Smooth muscle cell (in vitro differentiated cells): ENCODE measurements around the gene BANP. TPM values are rescaled to one million over a fixed set of nuclear protein-coding genes. Genes with fewer than 3 reads are reported as not detected.
"Not testable (repeated sequence)": the region's sequence is repeated elsewhere in the genome, so short reads cannot be mapped to it uniquely, and the experiment has no call there.

ENCODE experiments used
- DNase-seq: peaks from one replicate; lab custom pipeline; 2025; ENCODE audit not compliant: unreplicated experiment; lab: John Stamatoyannopoulos, UW
- H2AFZ ChIP-seq: fragments of 200-600 bp; sonication (generic); 2 replicates; pipeline ENCODE4 v1.6.0; 2016; ENCODE audit warnings: antibody characterized with exemption, low read depth, mild to moderate bottlenecking
- H3F3A ChIP-seq: fragments of 200-600 bp; sonication (generic); 2 replicates; pipeline ENCODE4 v1.6.0; 2017; ENCODE audit warnings: antibody characterized with exemption, low read depth
- H3K27ac ChIP-seq: fragments of 200-600 bp; sonication (generic); 2 replicates; pipeline ENCODE4 v1.5.1; 2016; ENCODE audit warnings: low read depth, mild to moderate bottlenecking
- H3K27me3 ChIP-seq: fragments of 200-600 bp; sonication (generic); 2 replicates; pipeline ENCODE4 v1.6.1; 2016; ENCODE audit warnings: low read depth, mild to moderate bottlenecking
- H3K36me3 ChIP-seq: fragments of 200-600 bp; sonication (generic); 2 replicates; pipeline ENCODE4 v1.5.1; 2016; ENCODE audit warnings: low read depth
- H3K4me1 ChIP-seq: fragments of 200-600 bp; sonication (generic); 2 replicates; pipeline ENCODE4 v1.5.1; 2016; ENCODE audit warnings: low read depth
- H3K4me2 ChIP-seq: fragments of 200-600 bp; sonication (generic); 2 replicates; pipeline ENCODE4 v1.6.0; 2016; ENCODE audit warnings: mild to moderate bottlenecking
- H3K4me3 ChIP-seq: fragments of 200-600 bp; sonication (generic); 2 replicates; pipeline ENCODE4 v1.5.1; 2016; ENCODE audit warnings: mild to moderate bottlenecking
- H3K79me2 ChIP-seq: fragments of 200-600 bp; sonication (generic); 2 replicates; pipeline ENCODE4 v1.6.0; 2016; ENCODE audit warnings: low read depth, mild to moderate bottlenecking
- H3K9ac ChIP-seq: fragments of 200-600 bp; sonication (generic); 2 replicates; pipeline ENCODE4 v1.6.0; 2016; ENCODE audit warnings: low read depth
- H3K9me3 ChIP-seq: fragments of 200-600 bp; sonication (generic); replicated peaks from 2 replicates; pipeline ENCODE4 v1.5.1; 2016; ENCODE audit warnings: low read depth
- H4K20me1 ChIP-seq: fragments of 200-600 bp; sonication (generic); 2 replicates; pipeline ENCODE4 v1.6.0; 2016; ENCODE audit warnings: low read depth
- WGBS: methylation state at CpG from one replicate; pipeline ENCODE4 v1.1.7; 2016; ENCODE audit warnings: low lambda C conversion rate; 5-methylcytosine and 5-hydroxymethylcytosine counted together
- polyA plus RNA-seq: library from polyadenylated mRNA; unstranded; fragments of >200 nt; fragmentation: Nextera tagmentation; extraction: Ambion mirVana; gene quantifications from 2 replicates; pipeline ENCODE4 v1.2.1, GENCODE V29; 2016
- total RNA-seq: library from RNA; depleted of rRNA; stranded (reverse); fragments of >200 nt; gene quantifications from 2 replicates; pipeline ENCODE4 v1.2.3, GENCODE V29; 2014
- TF ChIP-seq, protein P1 (sequence below): fragments of 200-600 bp; sonication (generic); IDR thresholded peaks from 2 replicates; pipeline ENCODE4 v1.5.1; 2017; ENCODE audit warnings: borderline replicate concordance, mild to moderate bottlenecking, antibody characterized with exemption; ENCODE audit not compliant: insufficient read depth, poor library complexity, severe bottlenecking

Gene BANP
- total and polyA plus RNA-seq, 2 experiments from 2014 or later: 11.5 to 19.5 TPM

DNA sequence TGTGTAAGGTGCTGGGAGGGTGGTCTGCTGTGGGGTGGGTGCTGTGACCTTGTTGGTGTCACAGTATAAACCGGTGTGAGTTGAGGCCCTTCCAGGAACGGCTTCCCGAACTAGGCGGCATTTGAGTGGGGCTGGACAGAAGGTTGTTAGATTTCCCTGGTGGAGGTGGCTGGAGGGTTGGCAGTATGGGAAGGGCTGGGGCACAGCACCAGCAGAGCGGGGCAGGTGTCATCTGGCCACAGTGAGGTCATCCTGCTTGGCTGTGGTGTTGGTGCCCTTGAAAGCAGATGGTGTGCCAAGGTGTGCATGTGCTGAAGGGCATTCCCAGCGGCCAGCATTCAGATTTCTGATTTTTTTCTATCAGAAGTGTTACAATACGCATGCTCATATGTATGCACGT, 28.1 kb downstream of the BANP start:
- H3K79me2 ChIP-seq: peaks cover 8% of the 10 kb centered on the region
- no peak overlapping the region for H3K27ac ChIP-seq
- TF ChIP-seq, protein P1, sequence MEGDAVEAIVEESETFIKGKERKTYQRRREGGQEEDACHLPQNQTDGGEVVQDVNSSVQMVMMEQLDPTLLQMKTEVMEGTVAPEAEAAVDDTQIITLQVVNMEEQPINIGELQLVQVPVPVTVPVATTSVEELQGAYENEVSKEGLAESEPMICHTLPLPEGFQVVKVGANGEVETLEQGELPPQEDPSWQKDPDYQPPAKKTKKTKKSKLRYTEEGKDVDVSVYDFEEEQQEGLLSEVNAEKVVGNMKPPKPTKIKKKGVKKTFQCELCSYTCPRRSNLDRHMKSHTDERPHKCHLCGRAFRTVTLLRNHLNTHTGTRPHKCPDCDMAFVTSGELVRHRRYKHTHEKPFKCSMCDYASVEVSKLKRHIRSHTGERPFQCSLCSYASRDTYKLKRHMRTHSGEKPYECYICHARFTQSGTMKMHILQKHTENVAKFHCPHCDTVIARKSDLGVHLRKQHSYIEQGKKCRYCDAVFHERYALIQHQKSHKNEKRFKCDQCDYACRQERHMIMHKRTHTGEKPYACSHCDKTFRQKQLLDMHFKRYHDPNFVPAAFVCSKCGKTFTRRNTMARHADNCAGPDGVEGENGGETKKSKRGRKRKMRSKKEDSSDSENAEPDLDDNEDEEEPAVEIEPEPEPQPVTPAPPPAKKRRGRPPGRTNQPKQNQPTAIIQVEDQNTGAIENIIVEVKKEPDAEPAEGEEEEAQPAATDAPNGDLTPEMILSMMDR: no peak
- no peak for DNase-seq
- WGBS: 83% methylated on average over 8 of the region's 8 CpGs
- H3K4me2 ChIP-seq: no peak overlapping the region
- no peak overlapping the region for H2AFZ ChIP-seq
- H3K36me3 ChIP-seq: no peaks in the 10 kb centered on the region
- no peaks in the 10 kb centered on the region for H3F3A ChIP-seq
- H3K27me3 ChIP-seq: no peaks in the 10 kb centered on the region
- H3K9me3 ChIP-seq: no peaks in the 10 kb centered on the region
- peaks cover 5% of the 10 kb centered on the region for H4K20me1 ChIP-seq
- no peak overlapping the region for H3K4me3 ChIP-seq
- H3K9ac ChIP-seq: no peak overlapping the region
- H3K4me1 ChIP-seq: no peaks in the 10 kb centered on the region

GRCh38 chr16:87979911-87980630, 28.8 kb downstream of the BANP start:
- H3K9me3 ChIP-seq, H4K20me1 ChIP-seq, H3K4me2 ChIP-seq, H3K27me3 ChIP-seq, H2AFZ ChIP-seq, H3K4me1 ChIP-seq, H3K27ac ChIP-seq, DNase-seq, H3K4me3 ChIP-seq, H3K79me2 ChIP-seq, H3F3A ChIP-seq, H3K9ac ChIP-seq, H3K36me3 ChIP-seq: not testable (repeated sequence)
- WGBS: 90% methylated on average over 12 of the region's 12 CpGs

- not testable (repeated sequence) for H4K20me1 ChIP-seq, H3K9ac ChIP-seq, H3K36me3 ChIP-seq, H3K27ac ChIP-seq, H2AFZ ChIP-seq, H3F3A ChIP-seq, H3K27me3 ChIP-seq, H3K79me2 ChIP-seq, DNase-seq, H3K4me1 ChIP-seq, H3K4me3 ChIP-seq, H3K9me3 ChIP-seq, H3K4me2 ChIP-seq
- WGBS: 70% methylated on average over 4 of the region's 4 CpGs
Observed at GRCh38 chr16:87981376-87981775, 30.1 kb downstream of the BANP start.

DNA sequence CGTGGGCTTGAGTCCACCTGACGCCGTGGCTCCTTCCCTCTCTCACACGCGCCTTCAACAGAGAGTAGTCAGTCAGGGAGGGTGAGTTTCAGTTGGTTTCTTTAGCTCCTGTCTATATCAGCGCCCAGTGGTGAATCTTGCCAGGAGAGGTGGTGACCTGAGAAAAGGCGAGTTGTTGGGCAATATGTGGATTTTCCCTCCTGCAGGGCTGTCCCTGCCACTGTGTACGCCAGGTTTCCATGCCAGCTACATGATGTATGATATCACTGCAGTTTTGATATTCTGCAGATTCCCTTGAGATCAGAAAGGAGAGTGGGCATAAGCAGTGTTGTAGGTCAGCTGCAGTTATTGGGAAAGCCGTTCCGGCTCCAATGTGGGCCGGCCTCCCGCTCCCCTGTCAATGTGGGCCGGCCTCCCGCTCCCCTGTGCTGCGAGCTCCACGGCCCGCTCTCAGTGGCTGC, 31.4 kb downstream of the BANP start:
- no peaks in the 10 kb centered on the region for H3K36me3 ChIP-seq
- no peaks in the 10 kb centered on the region for H3K79me2 ChIP-seq
- no peak overlapping the region for H3K9ac ChIP-seq
- H3K4me3 ChIP-seq: no peak overlapping the region
- no peaks in the 10 kb centered on the region for H3K4me1 ChIP-seq
- H3K27ac ChIP-seq: no peak overlapping the region
- H4K20me1 ChIP-seq: peaks cover 10% of the 10 kb centered on the region
- TF ChIP-seq, protein P1: no peak
- no peaks in the 10 kb centered on the region for H3K27me3 ChIP-seq
- WGBS: 79% methylated on average over 16 of the region's 17 CpGs
- H3F3A ChIP-seq: no peaks in the 10 kb centered on the region
- DNase-seq: no peak
- H2AFZ ChIP-seq: no peak overlapping the region
- no peaks in the 10 kb centered on the region for H3K9me3 ChIP-seq
- no peak overlapping the region for H3K4me2 ChIP-seq
